ENCODE data around the gene BRME1. TPM values are rescaled to one million over a fixed set of nuclear protein-coding genes. Genes with fewer than 3 reads are reported as not detected.
"Not testable (repeated sequence)": the region's sequence is repeated elsewhere in the genome, so short reads cannot be mapped to it uniquely, and the experiment has no call there.

Gene BRME1
- total RNA-seq, 1 experiment from 2014 or later: 1.7 TPM

DNA sequence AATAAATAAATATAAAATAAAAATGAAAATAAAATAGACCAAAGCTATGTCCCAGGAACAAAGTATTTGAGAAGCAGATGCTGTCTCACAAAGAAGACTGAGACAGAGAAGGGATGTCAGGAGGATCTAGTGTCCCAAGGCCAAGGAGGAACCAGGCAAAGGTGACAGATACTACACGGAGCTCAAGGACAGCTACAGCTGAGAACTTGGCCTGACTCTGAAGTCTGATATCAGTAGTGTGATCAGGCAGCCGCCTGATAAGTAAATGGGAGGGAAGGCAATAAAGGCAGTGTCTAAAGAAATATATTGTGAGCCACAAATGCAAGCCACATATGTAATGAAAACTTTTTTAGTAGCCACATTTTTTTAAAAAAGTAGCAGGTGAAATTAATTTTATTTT lies 49.4 kb downstream of the BRME1 start:
- RAD21 ChIA-PET (ENCODE audit: low non-redundant PET in 1 of 2, low total read pairs in 2 of 2, uncharacterized antibody in 2 of 2, unreplicated experiment in 2 of 2): no interaction called here
- H2AFZ ChIP-seq (ENCODE audit: low read depth, low read length, poor library complexity, severe bottlenecking): no peak overlapping the region
- DNase-seq (ENCODE audit: low read depth, low spot score): no peak
- no peaks in the 10 kb centered on the region for H3K36me3 ChIP-seq (ENCODE audit: control insufficient read depth in 1 of 2, insufficient read depth in 2 of 2, low read length in 2 of 2)
- H3K9me3 ChIP-seq (ENCODE audit: control insufficient read depth in 1 of 2, insufficient read depth in 1 of 2, low read depth in 1 of 2, low read length in 2 of 2): no peaks in the 10 kb centered on the region
- H3K4me1 ChIP-seq (ENCODE audit: control insufficient read depth in 1 of 2, insufficient read depth in 2 of 2, low read length in 2 of 2): peaks cover 79 to 97% of the 10 kb centered on the region in 2 experiments
- no peaks in the 10 kb centered on the region for H3K9me2 ChIP-seq (ENCODE audit: insufficient read depth)
- no peak for TF ChIP-seq EZH2phosphoT487 (IDR thresholded peaks at IDR 0.05; ENCODE audit: borderline replicate concordance)
- TF ChIP-seq MAX (IDR thresholded peaks at IDR 0.05): no peak
- TF ChIP-seq EGR1 (IDR thresholded peaks at IDR 0.05; ENCODE audit: low read depth): no peak
- TF ChIP-seq, protein P1, sequence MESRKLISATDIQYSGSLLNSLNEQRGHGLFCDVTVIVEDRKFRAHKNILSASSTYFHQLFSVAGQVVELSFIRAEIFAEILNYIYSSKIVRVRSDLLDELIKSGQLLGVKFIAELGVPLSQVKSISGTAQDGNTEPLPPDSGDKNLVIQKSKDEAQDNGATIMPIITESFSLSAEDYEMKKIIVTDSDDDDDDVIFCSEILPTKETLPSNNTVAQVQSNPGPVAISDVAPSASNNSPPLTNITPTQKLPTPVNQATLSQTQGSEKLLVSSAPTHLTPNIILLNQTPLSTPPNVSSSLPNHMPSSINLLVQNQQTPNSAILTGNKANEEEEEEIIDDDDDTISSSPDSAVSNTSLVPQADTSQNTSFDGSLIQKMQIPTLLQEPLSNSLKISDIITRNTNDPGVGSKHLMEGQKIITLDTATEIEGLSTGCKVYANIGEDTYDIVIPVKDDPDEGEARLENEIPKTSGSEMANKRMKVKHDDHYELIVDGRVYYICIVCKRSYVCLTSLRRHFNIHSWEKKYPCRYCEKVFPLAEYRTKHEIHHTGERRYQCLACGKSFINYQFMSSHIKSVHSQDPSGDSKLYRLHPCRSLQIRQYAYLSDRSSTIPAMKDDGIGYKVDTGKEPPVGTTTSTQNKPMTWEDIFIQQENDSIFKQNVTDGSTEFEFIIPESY (IDR thresholded peaks at IDR 0.05; ENCODE audit: extremely low read depth, insufficient replicate concordance, low read length): no peak
- no peak for TF ChIP-seq ZNF274 (IDR thresholded peaks at IDR 0.05; ENCODE audit: low read depth, low read length)
- TF ChIP-seq ELF1 (IDR thresholded peaks at IDR 0.05; ENCODE audit: borderline replicate concordance, low read depth): no peak
- no peak for TF ChIP-seq JUND (IDR thresholded peaks at IDR 0.05)
- TF ChIP-seq, protein P2, sequence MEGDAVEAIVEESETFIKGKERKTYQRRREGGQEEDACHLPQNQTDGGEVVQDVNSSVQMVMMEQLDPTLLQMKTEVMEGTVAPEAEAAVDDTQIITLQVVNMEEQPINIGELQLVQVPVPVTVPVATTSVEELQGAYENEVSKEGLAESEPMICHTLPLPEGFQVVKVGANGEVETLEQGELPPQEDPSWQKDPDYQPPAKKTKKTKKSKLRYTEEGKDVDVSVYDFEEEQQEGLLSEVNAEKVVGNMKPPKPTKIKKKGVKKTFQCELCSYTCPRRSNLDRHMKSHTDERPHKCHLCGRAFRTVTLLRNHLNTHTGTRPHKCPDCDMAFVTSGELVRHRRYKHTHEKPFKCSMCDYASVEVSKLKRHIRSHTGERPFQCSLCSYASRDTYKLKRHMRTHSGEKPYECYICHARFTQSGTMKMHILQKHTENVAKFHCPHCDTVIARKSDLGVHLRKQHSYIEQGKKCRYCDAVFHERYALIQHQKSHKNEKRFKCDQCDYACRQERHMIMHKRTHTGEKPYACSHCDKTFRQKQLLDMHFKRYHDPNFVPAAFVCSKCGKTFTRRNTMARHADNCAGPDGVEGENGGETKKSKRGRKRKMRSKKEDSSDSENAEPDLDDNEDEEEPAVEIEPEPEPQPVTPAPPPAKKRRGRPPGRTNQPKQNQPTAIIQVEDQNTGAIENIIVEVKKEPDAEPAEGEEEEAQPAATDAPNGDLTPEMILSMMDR (IDR thresholded peaks at IDR 0.05 in 2 of 3, conservative IDR thresholded peaks at IDR 0.05 in 1 of 3; ENCODE audit: borderline replicate concordance in 1 of 3, insufficient read depth in 1 of 3, low read depth in 2 of 3, low read length in 2 of 3): no peak
- TF ChIP-seq SIN3A (IDR thresholded peaks at IDR 0.05; ENCODE audit: low read depth): no peak
- TF ChIP-seq SP1 (IDR thresholded peaks at IDR 0.05; ENCODE audit: low read depth): no peak
- TF ChIP-seq RAD21 (IDR thresholded peaks at IDR 0.05; ENCODE audit: low read depth): no peak
- no peak for TF ChIP-seq FOSL1 (IDR thresholded peaks at IDR 0.05; ENCODE audit: low read depth)
- no TSS peak for BruUV-seq (replicated peaks)
- H3K4me3 ChIP-seq (replicated peaks in 1 of 2; ENCODE audit: low read depth in 1 of 2, low read length in 2 of 2): no peak overlapping the region
- ATAC-seq: no peak
- CTCF ChIA-PET: no interaction called here
- no peaks in the 10 kb centered on the region for H3K79me2 ChIP-seq (ENCODE audit: insufficient read depth, low read length)
- no peak overlapping the region for H3K4me2 ChIP-seq (ENCODE audit: low read length)
- POLR2A ChIA-PET: interaction anchor here (1.0 to 1.9 kb wide), 4 partner anchors 10 to 59 kb away, joined by 5 to 11 read pairs (median 6); no protein-coding TSS in a partner anchor
- no peak overlapping the region for H3K9ac ChIP-seq (ENCODE audit: low read length)
- intact Hi-C loops (cut with micrococcal nuclease): no loop called here
- H3K27me3 ChIP-seq (ENCODE audit: insufficient read depth, low read length): no peaks in the 10 kb centered on the region
- H3K27ac ChIP-seq (ENCODE audit: low read depth, low read length): 0 out of 2 replicates have a peak overlapping the region, but pooled peaks have one; percentile 47
- H4K20me1 ChIP-seq (ENCODE audit: insufficient read depth): no peaks in the 10 kb centered on the region

DNA sequence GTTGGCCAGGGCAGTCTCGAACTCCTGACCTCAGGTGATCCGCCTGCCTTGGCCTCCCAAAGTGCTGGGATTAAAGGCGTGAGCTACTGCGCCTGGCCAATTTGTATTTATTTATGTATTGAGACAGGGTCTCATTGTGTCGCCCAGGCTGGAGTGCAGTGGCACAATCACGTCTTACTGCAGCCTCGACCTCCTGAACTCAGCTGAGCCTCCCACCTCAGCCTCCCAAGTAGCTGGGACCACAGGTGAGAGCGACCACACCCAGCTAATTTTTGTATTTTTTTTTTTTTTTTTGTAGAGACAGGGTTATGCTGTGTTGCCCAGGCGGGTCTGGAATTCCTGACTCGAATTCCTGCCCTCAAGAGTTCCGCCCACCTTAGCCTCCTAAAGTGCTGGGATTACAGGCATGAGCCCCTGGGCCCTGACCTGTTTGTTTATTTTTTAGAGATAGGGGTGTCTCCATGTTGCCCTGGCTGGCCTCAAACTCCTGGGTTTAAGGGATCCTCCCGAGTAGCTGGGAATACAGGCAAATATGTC lies 53.7 kb downstream of the BRME1 start:
- BruUV-seq (replicated peaks); H3K9me3 ChIP-seq (ENCODE audit: control insufficient read depth in 1 of 2, insufficient read depth in 1 of 2, low read depth in 1 of 2, low read length in 2 of 2); H2AFZ ChIP-seq (ENCODE audit: low read depth, low read length, poor library complexity, severe bottlenecking); ATAC-seq; H3K9me2 ChIP-seq (ENCODE audit: insufficient read depth); H4K20me1 ChIP-seq (ENCODE audit: insufficient read depth); H3K36me3 ChIP-seq (ENCODE audit: control insufficient read depth in 1 of 2, insufficient read depth in 2 of 2, low read length in 2 of 2); intact Hi-C loops (cut with micrococcal nuclease); H3K79me2 ChIP-seq (ENCODE audit: insufficient read depth, low read length); H3K27me3 ChIP-seq (ENCODE audit: insufficient read depth, low read length); DNase-seq (ENCODE audit: low read depth, low spot score): not testable (repeated sequence)
- RAD21 ChIA-PET (ENCODE audit: low non-redundant PET in 1 of 2, low total read pairs in 2 of 2, uncharacterized antibody in 2 of 2, unreplicated experiment in 2 of 2): interaction anchor here in 1 of 2 experiments (1.0 kb wide), 1 partner anchor 10 kb away, joined by 4 read pairs; no protein-coding TSS in a partner anchor
- Histone ChIP-seq H3K4me3 (replicated peaks in 1 of 2; ENCODE audit: low read depth in 1 of 2, low read length in 2 of 2) (0 out of 4 replicates have a peak overlapping the region, but pooled peaks of 1 of the 2 experiments have one; percentile 8), H3K4me1 (ENCODE audit: control insufficient read depth in 1 of 2, insufficient read depth in 2 of 2, low read length in 2 of 2) (peaks cover 82 to 98% of the 10 kb centered on the region in 2 experiments), H3K9ac (ENCODE audit: low read length) (peak overlapping the region; percentile 90), H3K4me2 (ENCODE audit: low read length) (peak overlapping the region; percentile 99), H3K27ac (ENCODE audit: low read depth, low read length) (peak overlapping the region; percentile 100)
- CTCF ChIA-PET: interaction anchor here (2.8 kb wide), 1 partner anchor 10 kb away, joined by 20 read pairs; no protein-coding TSS in a partner anchor
- POLR2A ChIA-PET: interaction anchor here (0.9 to 6.5 kb wide), 8 partner anchors 8 to 284 kb away, joined by 3 to 64 read pairs (median 6); partner anchors contain the start of genes ASF1B and ZSWIM4
